H1 (cell line): ENCODE data around the gene MAGI1. TPM values are rescaled to one million over a fixed set of nuclear protein-coding genes. Genes with fewer than 3 reads are reported as not detected.

ENCODE experiments used
- CTCF ChIA-PET: fragments of 300-600 bp; sonication (Branson Sonifier 250); formaldehyde crosslinking; loops from one replicate; lab custom pipeline; 2021; ENCODE audit not compliant: partially characterized antibody; lab: Charles Lee
- POLR2A ChIA-PET: fragments of 300-600 bp; sonication (Branson Sonifier 250); formaldehyde crosslinking; loops from one replicate; lab custom pipeline; 2021; ENCODE audit warnings: inconsistent platforms; ENCODE audit not compliant: partially characterized antibody; lab: Charles Lee
- DNase-seq, 2 experiments: peaks; one replicate each; pipeline versions ENCODE4 v3.0.0 to v3.0.0-alpha.2; 2010 to 2022; ENCODE audit warnings: low spot score in 2 of 2, low read depth in 1 of 2, mixed read lengths in 1 of 2
- FAIRE-seq: peaks from 2 replicates; lab custom pipeline; 2011; peaks lifted over from hg19 to GRCh38; lab: Jason Lieb, UNC
- H2AFZ ChIP-seq: 2 replicates; pipeline ENCODE4 v1.8.1; 2012; ENCODE audit warnings: low read length, inconsistent platforms
- H2AK5ac ChIP-seq: 2 replicates; pipeline ENCODE4 v1.6.1; 2013; ENCODE audit warnings: low read depth, low read length
- H2BK120ac ChIP-seq: replicated peaks from 2 replicates; pipeline ENCODE3; 2013; ENCODE audit warnings: low read depth, low read length, inconsistent platforms
- H2BK12ac ChIP-seq: 2 replicates; pipeline ENCODE4 v1.6.1; 2013; ENCODE audit warnings: low read depth, low read length
- H2BK15ac ChIP-seq: 2 replicates; pipeline ENCODE4 v1.6.1; 2013; ENCODE audit warnings: low read length
- H2BK20ac ChIP-seq: 2 replicates; pipeline ENCODE4 v1.6.1; 2013; ENCODE audit warnings: low read length
- H2BK5ac ChIP-seq: 2 replicates; pipeline ENCODE4 v1.6.1; 2013; ENCODE audit warnings: low read depth, low read length
- H3K14ac ChIP-seq: 2 replicates; pipeline ENCODE4 v1.6.1; 2013; ENCODE audit warnings: inconsistent platforms; ENCODE audit not compliant: insufficient read length
- H3K18ac ChIP-seq: 2 replicates; pipeline ENCODE4 v1.6.1; 2013; ENCODE audit warnings: low read length; ENCODE audit errors: extremely low read depth
- H3K23ac ChIP-seq: 2 replicates; pipeline ENCODE4 v1.6.1; 2013; ENCODE audit warnings: inconsistent platforms; ENCODE audit not compliant: insufficient read length
- H3K23me2 ChIP-seq: 2 replicates; pipeline ENCODE4 v1.6.1; 2013; ENCODE audit warnings: low read depth, low read length
- H3K27ac ChIP-seq: 2 replicates; pipeline ENCODE4 v1.6.1; 2011; ENCODE audit warnings: low read depth, low read length, inconsistent platforms
- H3K27me3 ChIP-seq, 4 experiments: replicated peaks in 1 of 4; 1 replicate in 1 of 4; 2 replicates in 3 of 4; pipeline versions ENCODE4 v1.6.1 to v1.8.1; 2011 to 2013; ENCODE audit warnings: low read length in 3 of 4, mild to moderate bottlenecking in 3 of 4, inconsistent platforms in 2 of 4, mixed read lengths in 2 of 4, moderate library complexity in 1 of 4; ENCODE audit not compliant: control insufficient read depth in 3 of 4, insufficient read depth in 3 of 4; ENCODE audit errors: extremely low read depth in 1 of 4
- H3K36me3 ChIP-seq, 4 experiments: 2 replicates each; pipeline versions ENCODE4 v1.6.1 to v1.8.1; 2011 to 2013; ENCODE audit warnings: mild to moderate bottlenecking in 4 of 4, low read length in 3 of 4, moderate library complexity in 2 of 4, control low read depth in 1 of 4, inconsistent platforms in 1 of 4; ENCODE audit not compliant: insufficient read depth in 4 of 4, control insufficient read depth in 2 of 4
- H3K4ac ChIP-seq: replicated peaks from 2 replicates; pipeline ENCODE3; 2013; ENCODE audit warnings: low read length, low read depth, mixed read lengths, inconsistent platforms; ENCODE audit not compliant: insufficient read length
- H3K4me1 ChIP-seq, 4 experiments: replicated peaks in 1 of 4; 1 replicate in 1 of 4; 2 replicates in 3 of 4; pipeline versions ENCODE4 v1.6.1 to v1.8.1; 2011 to 2013; ENCODE audit warnings: low read length in 3 of 4, inconsistent platforms in 2 of 4, mixed read lengths in 1 of 4; ENCODE audit not compliant: insufficient read depth in 4 of 4, control insufficient read depth in 3 of 4
- H3K4me2 ChIP-seq, 2 experiments: 2 replicates each; pipeline versions ENCODE4 v1.6.1 to v1.8.1; 2011 to 2013; ENCODE audit warnings: low read depth in 2 of 2, low read length in 2 of 2, control low read depth in 1 of 2, inconsistent platforms in 1 of 2, mild to moderate bottlenecking in 1 of 2; ENCODE audit not compliant: insufficient read depth in 1 of 2
- H3K4me3 ChIP-seq, 4 experiments: fragments of 200-600, 300-600 bp in 1 of 4; sonication (generic), shearing (Covaris generic), sonication (Bioruptor Twin) in 1 of 4; 2 replicates each; pipeline versions ENCODE4 v1.5.1 to v1.8.1; 2011 to 2016; ENCODE audit warnings: low read length in 4 of 4, low read depth in 3 of 4, control low read depth in 2 of 4, inconsistent platforms in 2 of 4, mild to moderate bottlenecking in 2 of 4, mixed read lengths in 1 of 4, moderate library complexity in 1 of 4; ENCODE audit not compliant: insufficient read depth in 2 of 4; ENCODE audit errors: extremely low read depth in 1 of 4
- H3K56ac ChIP-seq: replicated peaks from 2 replicates; pipeline ENCODE3; 2013; ENCODE audit warnings: low read depth, mild to moderate bottlenecking, mixed read lengths, low read length, inconsistent platforms; ENCODE audit not compliant: insufficient read length
- H3K79me1 ChIP-seq: 2 replicates; pipeline ENCODE4 v1.6.1; 2013; ENCODE audit warnings: low read depth, low read length, control low read depth
- H3K79me2 ChIP-seq, 2 experiments: 2 replicates each; pipeline versions ENCODE4 v1.6.1 to v1.8.1; 2012 to 2013; ENCODE audit warnings: low read length in 2 of 2, mild to moderate bottlenecking in 2 of 2, inconsistent platforms in 1 of 2; ENCODE audit not compliant: insufficient read depth in 2 of 2, control insufficient read depth in 1 of 2
- H3K9ac ChIP-seq, 4 experiments: replicated peaks in 1 of 4; 1 replicate in 1 of 4; 2 replicates in 3 of 4; pipeline versions ENCODE4 v1.6.1 to v1.8.1; 2011 to 2013; ENCODE audit warnings: low read depth in 3 of 4, low read length in 3 of 4, control low read depth in 2 of 4, mild to moderate bottlenecking in 2 of 4, moderate library complexity in 2 of 4, inconsistent platforms in 1 of 4; ENCODE audit errors: extremely low read depth in 1 of 4
- H3K9me3 ChIP-seq, 2 experiments: 2 replicates each; pipeline versions ENCODE4 v1.6.1 to v1.8.1; 2012 to 2013; ENCODE audit warnings: mild to moderate bottlenecking in 2 of 2, moderate library complexity in 2 of 2, control low read depth in 1 of 2, inconsistent platforms in 1 of 2, low read depth in 1 of 2, low read length in 1 of 2, mixed read lengths in 1 of 2; ENCODE audit not compliant: insufficient read depth in 2 of 2
- H4K20me1 ChIP-seq, 2 experiments: replicated peaks in 1 of 2; 2 replicates each; pipeline versions ENCODE3 to v1.8.1; 2011 to 2013; ENCODE audit warnings: inconsistent platforms in 2 of 2, low read length in 2 of 2, mild to moderate bottlenecking in 1 of 2; ENCODE audit not compliant: insufficient read depth in 2 of 2, control insufficient read depth in 1 of 2
- H4K5ac ChIP-seq: 2 replicates; pipeline ENCODE4 v1.6.1; 2013; ENCODE audit warnings: low read length, low read depth, mixed read lengths, inconsistent platforms; ENCODE audit not compliant: insufficient read length
- H4K8ac ChIP-seq: 2 replicates; pipeline ENCODE4 v1.8.0; 2013; ENCODE audit warnings: mild to moderate bottlenecking, moderate library complexity, low read length, inconsistent platforms; ENCODE audit not compliant: insufficient read depth; ENCODE audit errors: extremely low read depth
- H4K91ac ChIP-seq: replicated peaks from 2 replicates; pipeline ENCODE3; 2013; ENCODE audit warnings: low read length, mixed read lengths, inconsistent platforms; ENCODE audit not compliant: insufficient read length
- CBX5 ChIP-seq: fragments of 300-800, 300-1000 bp; sonication (generic); IDR thresholded peaks from 2 replicates; pipeline ENCODE4 v1.7.1; 2016; ENCODE audit warnings: antibody characterized with exemption, low read length, low read depth
- CREB1 ChIP-seq: IDR thresholded peaks from 2 replicates; pipeline ENCODE4 v1.6.1; 2012; ENCODE audit warnings: inconsistent platforms
- EZH2 ChIP-seq: fragments of 200-600 bp; sonication (generic); IDR thresholded peaks from 2 replicates; pipeline ENCODE4 v1.7.1; 2012; ENCODE audit warnings: low read depth, mild to moderate bottlenecking, moderate library complexity, low read length, inconsistent platforms; ENCODE audit not compliant: severe bottlenecking
- FOSL1 ChIP-seq: IDR thresholded peaks from 2 replicates; pipeline ENCODE4 v1.6.1; 2011; ENCODE audit warnings: mild to moderate bottlenecking, low read depth, low read length, moderate library complexity; ENCODE audit not compliant: insufficient read depth
- JUND ChIP-seq: IDR thresholded peaks from 2 replicates; pipeline ENCODE4 v1.6.1; 2011; ENCODE audit warnings: mild to moderate bottlenecking, improper control_type of control experiment, low read length
- POLR2AphosphoS5 ChIP-seq: IDR thresholded peaks from 2 replicates; pipeline ENCODE4 v1.6.1; 2011; ENCODE audit warnings: low read depth, low read length
- RBBP5 ChIP-seq: IDR thresholded peaks from 2 replicates; pipeline ENCODE4 v1.7.1; 2012; ENCODE audit warnings: low read depth, mild to moderate bottlenecking, inconsistent platforms, low read length, moderate library complexity, borderline replicate concordance
- RXRA ChIP-seq: IDR thresholded peaks from 2 replicates; pipeline ENCODE4 v1.6.1; 2011; ENCODE audit warnings: low read depth, mild to moderate bottlenecking, low read length, moderate library complexity; ENCODE audit not compliant: insufficient read depth
- SP1 ChIP-seq: IDR thresholded peaks from 2 replicates; pipeline ENCODE4 v1.6.1; 2011; ENCODE audit warnings: low read depth, low read length
- SP2 ChIP-seq: IDR thresholded peaks from 2 replicates; pipeline ENCODE4 v1.6.1; 2012; ENCODE audit warnings: mild to moderate bottlenecking, low read length, inconsistent platforms
- WGBS, 2 experiments: shearing (Covaris generic) in 1 of 2; methylation state at CpG; one replicate each; pipeline versions ENCODE4 v1.1.6 to v1.1.7; 2013 to 2015; ENCODE audit warnings: low lambda C conversion rate in 2 of 2, mixed read lengths in 2 of 2, inconsistent platforms in 1 of 2, low coverage in 1 of 2, missing lambda C conversion rate in 1 of 2; ENCODE audit not compliant: insufficient replicate concordance in 2 of 2, insufficient coverage in 1 of 2, insufficient read length in 1 of 2; ENCODE audit errors: extremely low coverage in 1 of 2, missing lambda C conversion rate in 1 of 2; 5-methylcytosine and 5-hydroxymethylcytosine counted together
- polyA plus RNA-seq, 7 experiments: library from polyadenylated mRNA; depleted of rRNA in 3 of 7; stranded (reverse) in 5 of 7; unstranded in 2 of 7; fragments of >200 nt in 5 of 7; fragments of 200-250 nt in 2 of 7; gene quantifications; 1 replicate in 5 of 7; 2 replicates in 1 of 7; 4 replicates in 1 of 7; pipeline versions ENCODE4 v1.2.1 to v1.2.3, GENCODE V29; 2011 to 2013; ENCODE audit warnings: missing spikeins in 2 of 7, mixed read lengths in 2 of 7
- total RNA-seq: library from RNA; stranded (reverse); fragmentation: NEBNext Ultra II Directional; extraction: Animal tissue kit (Norgen Biotek cat#: 25700); gene quantifications from 2 replicates; pipeline ENCODE4 v1.2.1, GENCODE V29; 2021

Gene MAGI1
- total and polyA plus RNA-seq, 2 of the 8 experiments (the other 6 are each of a cell fraction or from before 2014, with no cell fraction given) = 19.8 to 78.0 TPM

DNA sequence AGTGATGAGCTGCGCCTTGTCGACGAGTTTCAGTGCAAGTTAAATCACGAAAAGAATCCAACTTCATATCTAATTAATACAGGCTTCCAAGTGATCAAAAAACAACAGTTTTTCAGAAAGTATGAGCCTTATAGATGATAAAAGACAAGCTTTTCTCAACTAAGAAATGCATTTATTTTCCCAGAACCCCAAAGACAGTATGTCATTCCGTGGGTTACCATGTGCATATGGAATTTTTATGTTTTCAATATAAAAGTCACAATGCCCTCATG is 442.8 kb downstream of the MAGI1 start:
- no peak overlapping the region for H3K14ac ChIP-seq

More for the DNA sequence above, 442.8 kb downstream of the MAGI1 start:
- Histone ChIP-seq H3K18ac (no peak overlapping the region; the same call in 1 of the 2 replicates), H3K27ac (0 out of 2 replicates have a peak overlapping the region, but pooled peaks have one; percentile 98), H3K23ac (no peak overlapping the region), H4K8ac (no peak overlapping the region), H2BK20ac (no peak overlapping the region), H3K56ac (no peak overlapping the region), H2BK5ac (peak overlapping the region; percentile 86; the same call in 1 of the 2 replicates), H4K91ac (no peak overlapping the region), H3K79me1 (peaks cover 7% of the 10 kb centered on the region), H3K4me3 (peak overlapping the region; percentile 67 to 87 (median 69); a peak in 7 of 8 replicates), H3K79me2 (peaks cover 6 to 59% of the 10 kb centered on the region in 2 experiments), H2BK12ac (peak overlapping the region; percentile 70; the same call in 1 of the 2 replicates), H3K9me3 (no peaks in the 10 kb centered on the region), H3K36me3 (no peaks in the 10 kb centered on the region), H3K9ac (peak overlapping the region in 2 of 4 experiments; percentile 13 to 88; a peak in 3 of 7 replicates), H3K27me3 (no peaks in the 10 kb centered on the region), H2BK120ac (peak overlapping the region; percentile 74), H2AFZ (no peak overlapping the region), H2AK5ac (no peak overlapping the region), H3K23me2 (peaks cover 15% of the 10 kb centered on the region), H3K4ac (no peak overlapping the region), H3K4me1 (peaks cover 6 to 30% (median 21%) of the 10 kb centered on the region in 4 experiments; a peak in 6 of 7 replicates), H2BK15ac (no peak overlapping the region), H4K5ac (no peak overlapping the region), H4K20me1 (no peaks in the 10 kb centered on the region), H3K4me2 (peak overlapping the region; percentile 80 to 85)
- CTCF ChIA-PET = interaction anchor here (0.7 to 1.8 kb wide), 7 partner anchors 26 to 136 kb away, joined by 3 to 13 read pairs (median 3); no protein-coding TSS in a partner anchor
- WGBS, 2 experiments = 12% methylated on average over 5 of the region's 5 CpGs; no CpG with 5 or more reads in 1 of the 2 experiments
- no peak for DNase-seq
- FAIRE-seq = no peak
- TF ChIP-seq RBBP5 (no peak), EZH2 (no peak), CREB1 (no peak), FOSL1 (no peak), RXRA (no peak), CBX5 (no peak), POLR2AphosphoS5 (no peak), JUND (no peak), SP2 (no peak), SP1 (no peak)
- POLR2A ChIA-PET = interaction anchor here (0.6 to 3.8 kb wide), 14 partner anchors 9 to 1577 kb away, joined by 3 to 31 read pairs (median 5); no protein-coding TSS in a partner anchor
